Stimulated activated CD8-positive, alpha-beta memory T cell treated with anti-CD3 and anti-CD28 coated beads, Interleukin-4, amount 100 ng/mL, for 1 hour (primary cell): ENCODE measurements around the gene CPE.
"Not testable (repeated sequence)": the region's sequence is repeated elsewhere in the genome, so short reads cannot be mapped to it uniquely, and the experiment has no call there.

Source experiments
- DNase-seq, 2 donors: peaks; one replicate each; pipeline ENCODE4 v3.0.0-alpha.2; 2020; ENCODE audit warnings: low read depth in 2 of 2, low spot score in 1 of 2

The CPE gene

GRCh38 chr4:165403637-165404036 lies 24.8 kb downstream of the CPE start:
- DNase-seq, result no peak

DNA sequence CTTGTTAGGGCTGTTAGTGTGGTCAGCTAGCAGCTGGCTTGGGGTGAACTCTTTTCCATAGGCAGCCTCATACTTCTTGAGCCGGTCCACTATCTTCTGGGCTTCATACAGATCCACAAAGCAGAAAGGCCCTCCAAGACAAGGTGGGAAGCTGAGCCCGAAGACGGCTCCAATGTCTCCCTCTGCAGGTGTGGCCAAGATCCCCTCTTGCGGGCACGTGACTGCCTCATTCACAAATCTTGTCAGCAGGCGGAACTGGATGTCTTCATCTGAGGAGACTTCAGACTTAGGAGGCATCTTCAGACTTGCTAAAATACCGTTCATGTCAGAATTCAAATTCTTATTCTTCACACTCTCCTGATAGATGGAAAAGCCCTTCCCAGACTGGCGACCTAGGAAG lies 25.3 kb downstream of the CPE start:
- DNase-seq, result no peak

DNA sequence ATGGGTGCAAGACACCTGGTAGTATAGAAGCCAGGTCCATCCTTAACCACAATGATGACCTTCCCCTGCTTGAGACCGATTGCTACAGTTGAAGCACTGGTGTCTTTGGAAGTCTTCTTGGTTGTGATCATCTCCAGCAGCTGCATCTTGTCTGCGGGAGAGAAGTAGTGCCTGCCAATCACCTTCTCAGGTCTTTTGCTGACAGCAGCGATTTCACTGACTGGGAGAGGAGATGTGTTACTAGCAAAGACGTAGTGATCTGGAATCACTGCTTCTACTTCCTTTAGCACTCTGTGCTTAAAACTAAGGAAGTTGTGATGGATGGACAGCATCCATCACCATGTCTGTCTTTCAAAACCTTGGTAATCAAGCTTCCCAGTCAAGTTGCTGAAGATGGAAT lies 25.9 kb downstream of the CPE start:
- no peak for DNase-seq

- DNase-seq, result no peak
Measured at GRCh38 chr4:165410214-165410613, 31.4 kb downstream of the CPE start.

DNA sequence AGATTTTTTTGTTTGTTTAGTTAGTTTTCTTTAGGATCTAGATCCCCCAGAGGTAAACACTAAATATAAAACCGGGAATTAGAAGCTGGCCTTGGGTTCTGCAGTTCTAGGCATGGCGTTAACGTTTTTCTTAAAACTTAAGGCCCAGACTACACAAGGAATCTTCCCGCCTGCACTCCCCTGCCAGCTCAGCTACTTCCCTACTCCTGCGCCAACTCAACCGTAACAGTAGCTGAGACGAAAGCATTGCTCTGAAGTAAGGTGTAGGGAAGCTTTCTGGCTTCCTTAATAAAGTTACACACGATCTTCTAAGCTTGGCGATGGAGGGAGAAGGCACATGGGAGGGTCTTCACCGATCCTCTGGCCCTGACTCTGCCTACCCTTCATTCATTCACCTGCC lies 37.1 kb downstream of the CPE start:
- no peak for DNase-seq

DNA sequence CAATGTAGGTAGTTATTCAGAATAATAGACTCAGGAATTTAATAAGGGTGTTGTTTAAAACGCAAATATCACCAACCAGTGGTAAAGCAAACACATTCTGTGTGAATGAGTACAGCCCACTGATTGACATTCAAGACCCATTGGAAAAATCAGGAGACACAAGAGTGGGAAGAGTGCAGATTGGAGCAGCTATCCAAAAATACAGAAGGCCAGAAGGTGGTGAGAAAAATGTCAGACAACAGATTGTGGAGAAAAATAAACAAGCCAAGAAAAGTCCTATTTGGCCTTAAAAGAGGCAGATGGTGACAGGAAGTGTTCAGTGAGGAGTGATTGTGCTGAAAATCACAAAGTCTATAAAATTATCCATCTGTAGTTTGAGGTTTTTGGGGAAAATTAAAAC lies 39.3 kb downstream of the CPE start:
- DNase-seq, result no peak

DNA sequence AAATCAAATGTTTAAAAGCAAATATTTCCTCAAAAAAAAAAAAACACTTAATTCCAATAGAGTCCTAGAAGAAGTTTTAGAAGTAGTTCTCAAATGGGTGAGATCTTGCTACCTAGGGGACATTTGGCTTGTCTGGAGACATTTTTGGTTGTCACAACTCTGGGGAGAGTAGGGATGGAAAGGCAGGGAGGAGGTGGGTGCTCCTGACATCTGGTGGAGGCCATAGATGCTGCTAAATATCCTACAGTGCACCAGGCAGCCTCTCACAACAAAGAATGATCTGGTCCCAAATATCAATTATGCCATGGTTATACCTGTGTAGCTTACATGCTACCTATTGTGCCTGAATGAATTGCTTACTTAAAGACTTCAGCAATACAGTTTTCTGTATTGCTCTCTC lies 46.8 kb downstream of the CPE start:
- DNase-seq, result no peak

DNA sequence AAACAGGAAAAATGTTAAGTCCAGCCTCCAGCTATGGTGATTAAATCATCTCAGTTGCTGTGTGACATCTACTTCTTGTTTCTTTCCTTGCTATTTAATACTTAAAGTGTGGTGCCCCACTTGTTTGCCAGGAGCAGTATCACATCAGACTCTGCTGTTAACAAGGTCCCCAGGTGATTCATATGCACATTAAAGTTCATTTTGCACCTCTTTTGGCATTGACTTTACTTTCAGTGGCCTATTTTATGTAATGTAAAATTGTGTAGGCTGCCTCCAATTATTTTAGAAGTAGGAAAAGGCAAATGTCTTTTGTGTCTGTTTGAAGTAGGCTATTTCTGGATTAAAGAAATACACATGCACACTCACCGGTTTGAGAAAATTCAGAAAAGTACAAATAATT lies 47.5 kb downstream of the CPE start:
- no peak for DNase-seq

DNA sequence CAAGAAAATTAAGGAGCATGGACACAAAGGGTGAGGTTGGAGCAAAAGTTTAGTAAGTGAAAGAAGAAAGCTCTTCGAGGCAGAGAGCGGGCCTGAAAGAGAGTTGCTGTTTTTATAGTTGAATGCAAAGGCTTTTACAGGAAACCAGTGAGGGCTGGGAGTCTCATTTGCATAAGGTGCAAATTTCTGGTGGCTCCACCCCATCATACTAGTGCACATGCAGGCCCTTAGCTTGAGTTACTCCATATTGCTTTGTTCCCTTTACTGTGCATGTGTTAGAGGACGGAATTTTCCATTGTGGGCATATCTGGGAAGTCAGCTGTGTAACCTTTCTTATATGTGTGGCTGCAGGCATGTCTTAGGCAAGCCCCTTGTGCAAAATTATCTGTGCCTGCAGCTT lies 48.0 kb downstream of the CPE start:
- no peak for DNase-seq

- DNase-seq, result no peak
Measured at GRCh38 chr4:165428957-165429356, 50.1 kb downstream of the CPE start.

DNA sequence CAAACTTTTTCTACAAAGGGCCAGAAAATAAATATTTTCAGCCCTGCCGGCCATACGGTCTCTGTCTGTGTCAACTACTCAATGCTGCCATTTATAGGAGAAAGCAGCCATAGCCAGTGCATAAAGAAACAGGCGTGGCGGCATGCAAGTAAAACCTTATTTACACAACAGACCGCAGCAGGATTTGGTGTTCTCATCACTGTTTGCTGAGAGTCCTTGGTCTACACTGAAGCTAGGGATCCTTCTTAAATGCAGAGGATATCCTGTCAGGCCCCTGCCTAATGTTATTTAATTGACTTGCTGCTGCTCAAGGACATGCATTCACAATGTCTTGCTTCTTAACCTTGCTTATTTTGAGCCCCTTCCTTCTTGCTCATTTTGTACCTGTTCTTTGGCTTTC lies 54.7 kb downstream of the CPE start:
- DNase-seq, result no peak

DNA sequence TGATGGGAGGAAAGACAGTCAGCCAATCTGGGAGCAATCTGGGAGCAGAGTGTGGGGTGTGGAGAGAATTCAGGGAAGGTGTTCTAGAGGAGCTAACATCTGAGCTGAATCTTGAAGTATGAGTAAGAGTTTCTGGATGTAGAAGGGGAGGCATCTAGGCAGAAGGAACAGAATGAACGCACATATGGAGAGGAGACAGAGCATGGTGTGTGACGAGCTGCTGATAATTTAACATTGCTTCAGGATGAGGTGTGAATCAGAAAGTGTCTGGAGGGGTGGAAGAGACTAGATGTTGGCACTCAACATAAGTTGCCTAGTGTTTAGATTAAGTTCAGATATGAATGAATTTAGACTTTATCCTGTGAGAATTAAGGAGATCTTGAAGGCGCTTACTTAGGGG lies 58.9 kb downstream of the CPE start:
- DNase-seq, result no peak

DNA sequence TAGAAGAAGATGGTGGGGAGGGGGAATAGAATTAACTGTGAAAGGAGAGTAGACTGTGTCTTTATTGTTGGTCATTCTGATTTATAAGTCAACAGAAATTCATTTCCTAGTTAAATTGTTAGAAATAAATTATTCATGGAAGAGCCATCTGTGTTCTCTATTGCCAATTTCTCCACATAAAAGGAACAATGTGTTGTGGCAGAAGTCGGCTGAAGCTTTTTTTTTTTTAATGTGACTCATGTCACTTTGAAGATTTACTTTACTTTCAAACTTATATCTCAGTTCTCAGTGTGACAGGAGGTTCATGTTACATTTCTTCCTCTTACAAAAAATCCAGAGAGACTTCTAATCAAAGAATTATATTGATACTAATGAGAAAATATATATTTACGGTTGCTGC lies 60.5 kb downstream of the CPE start:
- no peak for DNase-seq

- no peak for DNase-seq
Measured at GRCh38 chr4:165439981-165440380, 61.2 kb downstream of the CPE start.

GRCh38 chr4:165440415-165441158 lies 61.8 kb downstream of the CPE start:
- DNase-seq, result no peak

GRCh38 chr4:165443276-165443675 lies 64.5 kb downstream of the CPE start:
- DNase-seq, result no peak

GRCh38 chr4:165448700-165449099 lies 69.9 kb downstream of the CPE start:
- DNase-seq, result no peak

- no peak for DNase-seq
Measured at GRCh38 chr4:165449333-165449732, 70.5 kb downstream of the CPE start.

GRCh38 chr4:165450871-165451270 lies 72.1 kb downstream of the CPE start:
- no peak for DNase-seq

DNA sequence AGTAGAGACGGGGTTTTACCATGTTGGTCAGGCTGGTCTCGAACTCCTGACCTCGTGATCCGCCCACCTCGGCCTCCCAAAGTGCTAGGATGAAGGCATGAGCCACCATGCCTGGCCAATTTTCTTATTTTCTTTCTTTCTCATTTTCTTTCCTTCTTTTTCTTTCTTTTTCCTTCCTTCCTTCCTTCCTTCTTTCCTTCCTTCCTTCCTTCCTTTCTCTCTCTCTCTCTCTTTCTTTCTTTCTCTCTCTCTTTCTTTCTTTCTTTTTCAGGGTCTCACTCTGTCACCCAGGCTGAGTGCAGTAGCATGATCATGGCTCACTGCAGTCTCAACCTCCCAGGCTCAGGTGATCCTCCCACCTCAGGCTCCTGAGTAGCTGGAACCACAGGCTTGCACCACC lies 74.3 kb downstream of the CPE start:
- not testable (repeated sequence) for DNase-seq

- DNase-seq, result no peak
Measured at GRCh38 chr4:165454426-165454825, 75.6 kb downstream of the CPE start.

- no peak for DNase-seq
Measured at GRCh38 chr4:165457793-165458192, 79.0 kb downstream of the CPE start.

DNA sequence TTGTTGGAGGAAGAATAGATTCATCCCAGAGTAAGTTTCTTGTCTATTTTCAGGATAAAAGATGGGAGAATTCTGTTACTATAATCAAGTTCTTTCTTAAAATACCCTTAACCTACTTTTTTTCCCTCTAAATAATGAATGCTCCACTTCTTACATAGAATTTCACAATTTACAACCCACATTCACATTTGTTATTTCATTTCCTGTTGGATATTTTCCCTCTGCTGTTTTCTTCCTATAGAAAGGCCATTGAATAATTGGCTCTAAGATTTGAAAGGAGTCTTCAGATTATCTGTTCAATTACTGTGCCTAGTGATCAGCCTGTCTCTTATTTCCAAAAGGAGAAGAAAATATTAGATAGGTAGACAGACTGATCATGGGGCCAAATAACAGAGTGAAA lies 79.7 kb downstream of the CPE start:
- DNase-seq, result no peak
